IMR-90 (cell line): ENCODE measurements around the gene TAP2. TPM values are rescaled to one million over a fixed set of nuclear protein-coding genes. Genes with fewer than 3 reads are reported as not detected.

Experiments
- ATAC-seq: fragments of 200-7000 bp; cut with Tn5 transposase; 2 replicates; pipeline ENCODE4 v1.9.1; 2020; ENCODE audit warnings: low read depth, mild to moderate bottlenecking, moderate library complexity
- BruUV-seq: library from RNA; stranded (reverse); fragments of 400-500 nt; replicated peaks from 2 replicates; lab custom pipeline; 2021; lab: Mats Ljungman, UMichigan
- CTCF ChIA-PET: fragments of 300-600 bp; formaldehyde crosslinking; extraction: SDS; loops from one replicate; lab custom pipeline; 2021; ENCODE audit warnings: antibody characterized with exemption; lab: Yijun Ruan, JAX
- POLR2A ChIA-PET: fragments of 300-600 bp; sonication (Branson Sonifier 250); formaldehyde crosslinking; loops from one replicate; lab custom pipeline; 2022; ENCODE audit warnings: antibody characterized with exemption; ENCODE audit not compliant: unreplicated experiment; lab: Charles Lee
- DNase-seq: peaks from one replicate; pipeline ENCODE4 v3.0.0; 2013
- H2AFZ ChIP-seq: replicated peaks from 2 replicates; pipeline ENCODE3; 2013; ENCODE audit warnings: low read length, mild to moderate bottlenecking; ENCODE audit not compliant: poor library complexity
- H2AK5ac ChIP-seq: 2 replicates; pipeline ENCODE4 v1.6.1; 2013; ENCODE audit warnings: low read depth, low read length, inconsistent platforms
- H2AK9ac ChIP-seq: replicated peaks from 2 replicates; pipeline ENCODE3; 2013; ENCODE audit warnings: mild to moderate bottlenecking, low read depth, low read length, moderate library complexity; ENCODE audit not compliant: poor library complexity
- H2BK120ac ChIP-seq: 2 replicates; pipeline ENCODE4 v1.6.1; 2013; ENCODE audit warnings: low read depth, low read length, inconsistent platforms
- H2BK15ac ChIP-seq: 3 replicates; pipeline ENCODE4 v1.6.1; 2013; ENCODE audit warnings: low read depth, low read length, inconsistent platforms
- H2BK20ac ChIP-seq: 2 replicates; pipeline ENCODE4 v1.6.1; 2013; ENCODE audit warnings: low read depth, mild to moderate bottlenecking, inconsistent platforms, low read length, moderate library complexity
- H2BK5ac ChIP-seq: 2 replicates; pipeline ENCODE4 v1.6.1; 2013; ENCODE audit warnings: mild to moderate bottlenecking, low read depth, low read length, inconsistent platforms; ENCODE audit not compliant: poor library complexity, severe bottlenecking
- H3K14ac ChIP-seq: replicated peaks from 2 replicates; pipeline ENCODE4 v1.6.1; 2013; ENCODE audit warnings: low read depth, low read length, inconsistent platforms
- H3K18ac ChIP-seq: 2 replicates; pipeline ENCODE4 v1.6.1; 2013; ENCODE audit warnings: low read depth, low read length, control low read depth
- H3K23ac ChIP-seq: 2 replicates; pipeline ENCODE4 v1.6.1; 2013; ENCODE audit warnings: low read depth, low read length, inconsistent platforms
- H3K27ac ChIP-seq: 2 replicates; pipeline ENCODE4 v1.5.1; 2013; ENCODE audit warnings: mild to moderate bottlenecking, control low read depth, low read length; ENCODE audit not compliant: insufficient read depth
- H3K27me3 ChIP-seq: 2 replicates; pipeline ENCODE4 v1.6.1; 2013; ENCODE audit warnings: low read length; ENCODE audit not compliant: control insufficient read depth, insufficient read depth
- H3K36me3 ChIP-seq: 2 replicates; pipeline ENCODE4 v1.6.1; 2013; ENCODE audit warnings: low read length, mixed read lengths; ENCODE audit not compliant: control insufficient read depth, insufficient read depth
- H3K4ac ChIP-seq: 2 replicates; pipeline ENCODE4 v1.6.1; 2013; ENCODE audit warnings: low read depth, low read length, inconsistent platforms
- H3K4me1 ChIP-seq: 2 replicates; pipeline ENCODE4 v1.6.1; 2013; ENCODE audit warnings: low read length, mixed read lengths; ENCODE audit not compliant: control insufficient read depth, insufficient read depth
- H3K4me2 ChIP-seq: 2 replicates; pipeline ENCODE4 v1.6.1; 2013; ENCODE audit warnings: low read depth, mild to moderate bottlenecking, control low read depth, low read length, moderate library complexity
- H3K4me3 ChIP-seq: 2 replicates; pipeline ENCODE4 v1.5.1; 2013; ENCODE audit warnings: low read depth, mild to moderate bottlenecking, control low read depth, low read length, moderate library complexity; ENCODE audit not compliant: insufficient read depth
- H3K56ac ChIP-seq: 2 replicates; pipeline ENCODE4 v1.6.1; 2013; ENCODE audit warnings: low read length, inconsistent platforms; ENCODE audit not compliant: insufficient read depth; ENCODE audit errors: extremely low read depth
- H3K79me1 ChIP-seq, 2 experiments: 2 replicates each; pipeline ENCODE4 v1.6.1; 2013; ENCODE audit warnings: low read length in 2 of 2, inconsistent platforms in 1 of 2, low read depth in 1 of 2
- H3K9ac ChIP-seq: 2 replicates; pipeline ENCODE4 v1.6.1; 2013; ENCODE audit warnings: low read depth, low read length, control low read depth
- H3K9me1 ChIP-seq: 2 replicates; pipeline ENCODE4 v1.6.1; 2013; ENCODE audit warnings: low read length, inconsistent platforms; ENCODE audit not compliant: insufficient read depth
- H3K9me3 ChIP-seq: 2 replicates; pipeline ENCODE4 v1.6.1; 2013; ENCODE audit warnings: low read length; ENCODE audit not compliant: control insufficient read depth, insufficient read depth
- H4K20me1 ChIP-seq: 2 replicates; pipeline ENCODE4 v1.6.1; 2013; ENCODE audit warnings: low read length, inconsistent platforms; ENCODE audit not compliant: insufficient read depth
- H4K5ac ChIP-seq: 2 replicates; pipeline ENCODE4 v1.6.1; 2013; ENCODE audit warnings: mild to moderate bottlenecking, low read depth, low read length, control low read depth
- H4K8ac ChIP-seq, 2 experiments: 2 replicates each; pipeline ENCODE4 v1.6.1; 2013; ENCODE audit warnings: low read depth in 2 of 2, low read length in 2 of 2, control low read depth in 1 of 2, inconsistent platforms in 1 of 2
- H4K91ac ChIP-seq: 2 replicates; pipeline ENCODE4 v1.6.1; 2013; ENCODE audit warnings: low read depth, low read length, inconsistent platforms; ENCODE audit not compliant: insufficient read depth
- MAFK ChIP-seq: IDR thresholded peaks from 2 replicates; pipeline ENCODE4 v1.6.1; 2012; ENCODE audit warnings: low read depth, low read length, improper control_type of control experiment
- RFX5 ChIP-seq: IDR thresholded peaks from 2 replicates; pipeline ENCODE4 v1.8.0; 2012; ENCODE audit warnings: low read depth, mild to moderate bottlenecking, low read length, moderate library complexity
- WGBS, 2 experiments: methylation state at CpG; one replicate each; pipeline versions ENCODE4 v1.1.5 to v1.1.7; 2013; ENCODE audit warnings: missing lambda C conversion rate in 2 of 2; ENCODE audit not compliant: insufficient read length in 1 of 2; ENCODE audit errors: extremely low coverage in 2 of 2; 5-methylcytosine and 5-hydroxymethylcytosine counted together
- dilution Hi-C: fragments of 300-500 bp; cut with HindIII; formaldehyde crosslinking; loops from one replicate; pipeline ENCODE4 v1.14.3; 2018; ENCODE audit warnings: low sequenced_read_pairs; ENCODE audit not compliant: unreplicated experiment
- in situ Hi-C: fragments of 300-500 bp; cut with MboI; formaldehyde crosslinking; loops from 3 replicates; pipeline ENCODE4 v1.14.3; 2019; ENCODE audit warnings: low sequenced_read_pairs, inconsistent platforms, mixed read lengths
- intact Hi-C: fragments of 100-400 bp; cut with micrococcal nuclease; formaldehyde crosslinking; loops from 2 replicates; pipeline ENCODE4 v1.10.0; 2022
- polyA plus RNA-seq, 3 experiments: library from polyadenylated mRNA; depleted of rRNA; stranded (reverse); fragments of >200 nt; gene quantifications; 2 replicates each; pipeline ENCODE4 v1.2.3, GENCODE V29; 2012; ENCODE audit warnings: low replicate concordance in 1 of 3
- total RNA-seq: library from RNA; depleted of rRNA; stranded (reverse); fragments of >200 nt; gene quantifications from 2 replicates; pipeline ENCODE4 v1.2.3, GENCODE V29; 2012

The TAP2 gene
- total and polyA plus RNA-seq, 2 of the 4 experiments (the other 2 are of a cell fraction): 6.6 to 11.4 TPM

GRCh38 chr6:32858194-32858593 is 19.7 kb upstream of the TAP2 start:
- H3K27me3 ChIP-seq: no peaks in the 10 kb centered on the region
- no peak overlapping the region for H2BK15ac ChIP-seq
- dilution Hi-C loops: no loop called here
- H3K4me1 ChIP-seq: peaks cover 2% of the 10 kb centered on the region; the same call in 1 of the 2 replicates
- H3K9ac ChIP-seq: no peak overlapping the region
- ChIA-PET POLR2A (interaction anchor here (1.5 kb wide), 1 partner anchor 10 kb away, joined by 3 read pairs; no protein-coding TSS in a partner anchor), CTCF (interaction anchor here (1.5 to 2.4 kb wide), 2 partner anchors 10 to 19 kb away, joined by 6 to 8 read pairs; partner anchors contain the start of gene TAP2)
- TF ChIP-seq RFX5 (no peak), MAFK (peak; percentile 65)
- no peak overlapping the region for H3K4ac ChIP-seq
- intact Hi-C loops: no loop called here
- no peaks in the 10 kb centered on the region for H3K9me1 ChIP-seq
- WGBS, 2 experiments: 86% methylated on average over 3 of the region's 5 CpGs; no CpG with 5 or more reads in 1 of the 2 experiments
- no peak overlapping the region for H2BK20ac ChIP-seq
- BruUV-seq: no TSS peak
- no peaks in the 10 kb centered on the region for H4K20me1 ChIP-seq
- H4K5ac ChIP-seq: no peak overlapping the region
- H3K18ac ChIP-seq: no peak overlapping the region
- no peak overlapping the region for H3K4me3 ChIP-seq
- no peaks in the 10 kb centered on the region for H3K9me3 ChIP-seq
- H3K14ac ChIP-seq: no peak overlapping the region
- no peak overlapping the region for H3K56ac ChIP-seq
- H2AK5ac ChIP-seq: no peak overlapping the region
- H3K79me1 ChIP-seq: peaks cover 0 to 6% of the 10 kb centered on the region in 2 experiments; a peak in 1 of 4 replicates
- H3K23ac ChIP-seq: no peak overlapping the region
- DNase-seq (no peak), ATAC-seq (no peak)
- H4K91ac ChIP-seq: no peak overlapping the region
- no peak overlapping the region for H2BK120ac ChIP-seq
- in situ Hi-C loops: no loop called here
- H2AFZ ChIP-seq: no peak overlapping the region
- no peak overlapping the region for H2BK5ac ChIP-seq
- H2AK9ac ChIP-seq: no peak overlapping the region
- no peak overlapping the region for H4K8ac ChIP-seq
- H3K27ac ChIP-seq: no peak overlapping the region
- no peaks in the 10 kb centered on the region; the same call in 1 of the 2 replicates for H3K36me3 ChIP-seq
- H3K4me2 ChIP-seq: no peak overlapping the region
